ENCODE data around the gene NR1D2.
A peak's percentile ranks its signal among the peaks of the same experiment; 100 is the strongest.

NR1D2 gene

DNA sequence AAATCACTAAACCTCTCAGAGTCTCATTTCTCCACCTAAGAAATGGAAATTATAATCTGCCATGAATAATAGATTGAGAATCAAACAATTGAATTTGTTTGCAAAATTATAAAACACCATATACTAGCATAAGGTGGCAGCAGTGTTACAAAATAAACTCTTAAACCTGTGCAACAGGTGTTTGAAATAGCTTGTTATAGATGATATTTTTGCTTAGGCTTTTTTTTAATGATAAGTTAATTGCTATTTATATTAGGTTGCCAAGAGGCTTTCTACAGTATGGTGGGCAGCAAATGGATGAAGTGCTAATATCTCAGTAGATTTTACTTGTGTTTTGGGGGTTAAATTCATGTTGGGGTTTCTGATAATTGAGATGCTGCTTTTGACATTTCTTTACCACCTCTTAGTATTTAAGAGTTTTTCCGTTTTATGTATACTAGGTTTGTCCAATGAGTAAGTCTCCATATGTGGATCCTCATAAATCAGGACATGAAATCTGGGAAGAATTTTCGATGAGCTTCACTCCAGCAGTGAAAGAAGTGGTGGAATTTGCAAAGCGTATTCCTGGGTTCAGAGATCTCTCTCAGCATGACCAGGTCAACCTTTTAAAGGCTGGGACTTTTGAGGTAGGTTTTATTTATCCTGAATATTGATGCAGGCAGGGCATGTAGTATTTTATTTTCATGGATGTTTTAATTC, 19.6 kb downstream of the NR1D2 start:
- no peak for DNase-seq (ENCODE audit: low read depth in 2 of 2)

DNA sequence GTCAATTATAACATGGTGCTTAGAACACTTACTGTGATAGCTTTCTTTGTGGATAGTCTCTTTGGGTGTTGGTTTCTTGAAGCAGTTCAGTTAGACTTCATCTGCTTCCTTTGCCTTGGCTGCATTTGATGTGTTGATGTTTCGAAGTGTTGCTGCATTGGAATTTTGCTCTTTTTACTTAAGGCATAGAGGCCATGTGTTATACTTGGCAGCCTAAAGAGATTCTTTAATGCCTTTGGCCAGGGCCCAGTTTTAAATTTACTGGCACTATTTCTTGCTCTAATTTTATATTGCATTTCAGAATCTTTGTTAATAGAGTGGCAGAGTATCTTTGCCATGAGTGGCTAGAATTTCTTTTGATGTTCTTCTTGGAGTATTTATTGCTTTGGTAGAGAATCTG, 21.2 kb downstream of the NR1D2 start:
- DNase-seq (ENCODE audit: low read depth in 2 of 2) = no peak

DNA sequence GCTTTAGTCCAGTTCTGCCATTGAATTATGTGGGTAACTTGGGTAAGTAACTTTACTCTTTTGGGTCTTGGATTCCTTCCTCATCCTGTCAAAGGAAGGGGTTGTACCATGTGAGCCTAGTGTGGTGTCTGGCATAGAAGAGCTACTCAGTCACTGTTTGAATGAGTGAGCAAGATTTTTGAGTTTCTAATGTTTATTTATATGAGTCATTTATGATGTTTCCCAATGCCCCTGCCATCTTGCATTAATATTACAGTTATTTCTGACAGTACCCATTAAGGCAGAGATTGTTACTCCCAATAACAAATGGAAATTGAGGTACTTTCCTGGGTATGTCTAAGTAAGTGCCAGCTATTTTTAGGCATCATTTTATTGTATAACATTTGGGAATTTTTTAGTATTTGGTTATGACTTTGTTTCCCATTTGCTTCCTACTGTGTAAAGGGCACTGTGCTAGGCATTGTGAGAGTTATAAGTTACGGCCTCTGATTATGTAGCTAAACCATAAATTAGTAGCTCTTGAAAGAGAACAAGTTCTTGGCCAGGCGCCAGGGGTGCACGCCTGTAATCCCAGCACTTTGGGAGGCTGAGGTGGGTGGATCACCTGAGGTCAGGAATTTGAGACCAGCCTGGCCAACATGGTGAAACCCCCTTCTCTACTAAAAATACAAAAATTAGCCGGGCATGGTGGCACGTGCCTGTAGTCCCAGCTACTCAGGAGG, 23.5 kb downstream of the NR1D2 start:
- no peak for DNase-seq (ENCODE audit: low read depth in 2 of 2)

DNA sequence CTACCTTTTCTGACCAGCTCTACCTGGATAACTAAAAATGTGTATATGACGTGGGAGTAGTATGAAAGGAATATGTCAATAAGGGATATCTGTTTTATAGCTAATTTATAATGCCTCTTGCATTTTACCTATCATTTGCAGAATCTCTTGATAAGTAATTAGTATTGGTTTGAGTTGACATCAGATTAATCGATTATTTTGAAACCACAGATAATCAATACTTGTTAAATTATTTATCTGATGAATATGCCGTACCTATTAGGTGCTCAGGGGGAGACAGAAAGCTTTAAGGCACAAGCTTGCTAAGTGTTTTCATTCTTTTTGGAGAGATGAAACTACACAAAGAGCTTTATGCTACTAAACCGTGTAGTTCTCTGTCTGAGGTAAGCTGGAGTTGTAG, 24.3 kb downstream of the NR1D2 start:
- no peak for DNase-seq (ENCODE audit: low read depth in 2 of 2)

DNA sequence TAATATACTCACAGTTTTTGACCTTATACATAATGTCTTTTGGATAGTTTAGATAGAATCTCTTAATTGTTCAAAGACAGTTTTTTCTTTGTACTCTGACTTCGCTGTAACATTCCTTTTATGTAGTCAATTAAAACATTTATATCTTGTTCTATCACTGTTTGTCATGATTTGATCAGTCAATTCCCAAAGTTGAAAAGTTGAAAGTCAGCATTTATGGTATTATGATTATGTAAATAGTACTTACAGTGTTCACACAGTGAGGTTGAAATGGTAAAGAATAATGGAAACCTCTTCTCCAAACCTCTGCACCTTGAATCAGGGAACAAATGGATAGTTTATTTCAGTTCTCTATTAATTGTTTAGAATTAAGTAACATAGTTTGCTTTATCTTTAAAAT, 26.6 kb downstream of the NR1D2 start:
- DNase-seq (ENCODE audit: low read depth in 2 of 2) = no peak

DNA sequence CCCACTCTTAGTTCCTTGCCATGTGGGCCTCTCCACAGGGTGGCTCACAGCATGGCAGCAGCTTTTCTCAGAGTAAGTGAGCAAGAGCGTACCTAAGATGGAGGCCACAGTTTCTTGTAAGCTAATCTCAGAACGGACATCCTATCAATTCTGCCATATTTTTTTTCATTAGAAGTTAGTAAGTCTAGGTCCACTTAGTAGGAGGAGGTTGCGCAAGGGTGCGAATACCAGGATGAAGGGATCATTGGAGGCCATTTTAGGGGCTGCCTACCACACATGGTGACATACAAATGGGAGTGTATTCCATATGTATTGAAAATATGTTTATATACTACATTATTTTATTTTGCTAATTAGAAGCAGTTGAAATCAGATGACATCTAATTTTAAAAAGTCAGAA, 31.5 kb downstream of the NR1D2 start:
- DNase-seq (ENCODE audit: low read depth in 2 of 2) = no peak

DNA sequence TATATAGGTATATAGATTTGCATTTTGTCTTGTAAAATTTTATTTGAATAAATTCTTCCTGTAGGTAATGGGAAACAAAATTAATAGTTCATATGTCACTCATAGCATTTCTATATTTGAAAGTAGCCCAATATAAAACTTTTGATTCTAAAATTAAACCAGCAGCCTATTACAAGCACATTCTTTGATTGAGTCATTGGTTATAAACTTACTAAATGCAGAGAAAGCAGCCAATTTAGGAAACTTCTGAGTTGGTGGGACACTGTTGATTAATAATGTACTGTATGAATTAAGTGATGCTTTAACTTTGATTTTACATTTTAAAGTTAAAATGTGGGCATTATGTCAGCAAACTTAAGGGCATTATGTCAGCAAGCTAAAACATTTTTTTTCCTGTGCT, 34.5 kb downstream of the NR1D2 start:
- no peak for DNase-seq (ENCODE audit: low read depth in 2 of 2)

DNA sequence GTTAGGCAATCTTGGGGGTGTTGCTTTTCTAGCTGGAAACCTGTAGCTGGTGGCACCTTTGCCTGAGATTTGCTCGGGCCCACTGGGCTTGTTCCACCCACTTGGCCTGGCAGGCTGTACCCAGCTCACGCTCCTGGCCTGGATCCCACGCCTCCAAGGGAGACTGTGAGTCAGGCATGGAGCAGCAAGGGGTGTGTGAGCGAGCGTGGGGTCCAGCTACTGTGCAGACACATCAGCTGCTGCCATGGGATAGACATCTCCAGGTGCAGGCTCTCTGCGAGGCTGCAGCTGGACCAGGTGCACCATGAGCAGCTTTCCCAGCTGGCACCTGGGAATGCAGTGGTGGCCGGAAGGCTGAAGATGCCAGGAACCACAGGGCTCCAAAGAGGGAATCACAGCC, 36.0 kb downstream of the NR1D2 start:
- no peak for DNase-seq (ENCODE audit: low read depth in 2 of 2)

DNA sequence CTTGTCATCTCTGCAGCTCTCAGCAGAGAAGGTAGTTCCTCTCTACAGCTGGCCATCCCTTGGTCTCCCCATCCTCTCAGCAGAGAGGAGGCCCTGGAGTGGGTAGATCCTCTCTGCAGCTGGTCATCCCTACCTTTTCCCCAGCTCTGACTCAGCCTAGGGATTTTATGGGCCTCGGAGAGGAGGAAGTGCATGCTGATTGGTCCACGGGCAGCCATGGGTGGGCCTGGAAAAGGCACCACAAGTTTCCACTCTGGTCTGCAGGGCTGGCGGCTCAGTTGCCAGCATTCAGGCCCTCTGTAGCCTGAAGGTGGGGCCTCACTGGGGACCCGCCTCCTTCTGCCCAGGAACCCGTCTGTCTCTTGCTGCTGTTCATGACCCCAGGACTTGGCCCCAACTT, 36.9 kb downstream of the NR1D2 start:
- no peak for DNase-seq (ENCODE audit: low read depth in 2 of 2)

DNA sequence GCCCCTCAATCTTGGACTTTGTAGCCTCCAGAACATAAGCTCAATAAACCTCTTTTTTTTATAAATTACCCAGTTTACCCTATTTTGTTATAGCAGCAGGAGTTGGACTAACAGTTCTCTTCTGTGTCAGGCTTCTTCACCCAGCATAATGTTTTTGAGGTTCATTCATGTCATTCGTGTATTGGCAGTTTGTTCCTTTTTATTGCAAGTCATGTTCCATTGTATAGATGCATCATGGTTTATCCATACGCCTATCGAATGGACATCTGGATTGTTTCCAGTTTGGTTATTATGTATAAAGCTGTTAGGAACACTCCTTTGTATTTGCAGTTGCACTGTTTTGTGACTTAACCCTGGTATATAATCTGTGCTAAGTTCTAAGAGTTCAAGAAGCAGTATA, 39.8 kb downstream of the NR1D2 start:
- DNase-seq (ENCODE audit: low read depth in 2 of 2) = no peak

DNA sequence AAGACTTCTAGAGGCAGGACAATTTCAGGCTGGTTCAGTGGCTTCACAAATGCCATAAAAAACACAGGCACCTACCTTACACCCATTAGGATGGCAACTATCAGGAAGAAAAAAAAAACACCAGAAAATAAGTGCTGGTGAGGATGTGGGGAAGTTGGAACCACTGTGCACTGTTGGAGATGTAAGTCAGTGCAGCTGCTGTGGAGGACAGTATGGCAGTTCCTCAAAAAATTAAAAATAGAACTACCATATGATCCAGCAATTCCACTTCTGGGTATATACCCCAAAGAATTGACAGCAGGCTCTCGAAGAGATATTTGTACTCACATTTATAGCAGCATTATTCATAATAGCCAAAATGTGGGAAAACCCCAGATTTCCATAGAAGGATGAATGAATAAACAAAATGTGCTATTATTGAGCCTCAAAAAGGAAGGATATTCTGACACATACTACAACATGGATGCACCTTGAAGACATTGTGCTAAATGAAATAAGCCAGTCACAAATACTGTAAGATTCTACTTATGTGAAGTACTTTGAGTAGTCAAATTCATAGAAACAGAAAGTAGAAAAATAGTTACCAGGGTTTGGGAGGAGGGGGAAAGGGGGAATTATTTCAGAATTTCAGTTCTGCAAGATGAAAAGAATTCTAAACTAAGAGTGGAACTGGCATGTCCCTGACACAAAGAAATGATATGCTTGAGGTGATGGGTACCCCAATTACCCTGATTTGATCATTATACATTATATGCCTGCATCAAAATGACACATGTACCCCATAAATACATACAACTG, 40.9 kb downstream of the NR1D2 start:
- DNase-seq (ENCODE audit: low read depth in 2 of 2) = no peak

DNA sequence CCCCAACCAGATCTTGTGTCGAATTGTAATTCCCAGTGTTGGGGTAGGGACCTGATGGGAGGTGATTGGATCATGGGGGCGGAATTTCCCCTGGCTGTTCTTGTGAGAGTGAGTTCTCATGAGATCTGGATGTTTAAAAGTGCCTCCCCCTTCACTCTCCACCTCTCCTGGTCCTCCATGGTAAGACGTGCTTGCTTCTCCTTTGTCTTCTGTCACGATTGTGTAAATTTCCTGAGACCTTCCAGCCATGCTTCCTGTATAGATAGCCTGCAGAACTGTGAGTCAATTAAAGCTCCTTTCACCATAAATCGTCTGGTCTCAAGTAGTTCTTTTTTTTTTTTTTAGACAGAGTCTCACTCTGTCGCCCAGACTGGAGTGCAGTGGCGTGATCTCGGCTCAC, 42.3 kb downstream of the NR1D2 start:
- DNase-seq (ENCODE audit: low read depth in 2 of 2) = no peak

DNA sequence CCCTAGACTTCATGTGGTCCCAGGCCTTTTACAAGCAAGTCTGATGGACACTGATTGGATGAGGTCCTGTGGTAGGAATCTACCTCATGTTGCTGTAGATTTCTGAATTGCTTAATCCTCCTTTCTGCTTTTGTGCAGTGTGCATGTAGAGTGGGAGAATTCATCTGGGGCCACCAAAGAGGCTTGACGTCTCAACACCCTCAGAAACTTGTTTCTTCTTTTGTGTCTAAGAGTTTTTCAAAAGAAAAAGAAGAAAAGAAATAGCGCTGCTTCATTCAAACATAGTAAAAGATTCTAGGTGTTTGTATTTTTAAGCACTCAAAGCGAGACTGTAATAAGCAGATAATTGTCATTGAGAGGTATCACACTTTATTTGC, 46.2 kb downstream of the NR1D2 start:
- no peak for DNase-seq (ENCODE audit: low read depth in 2 of 2)

DNA sequence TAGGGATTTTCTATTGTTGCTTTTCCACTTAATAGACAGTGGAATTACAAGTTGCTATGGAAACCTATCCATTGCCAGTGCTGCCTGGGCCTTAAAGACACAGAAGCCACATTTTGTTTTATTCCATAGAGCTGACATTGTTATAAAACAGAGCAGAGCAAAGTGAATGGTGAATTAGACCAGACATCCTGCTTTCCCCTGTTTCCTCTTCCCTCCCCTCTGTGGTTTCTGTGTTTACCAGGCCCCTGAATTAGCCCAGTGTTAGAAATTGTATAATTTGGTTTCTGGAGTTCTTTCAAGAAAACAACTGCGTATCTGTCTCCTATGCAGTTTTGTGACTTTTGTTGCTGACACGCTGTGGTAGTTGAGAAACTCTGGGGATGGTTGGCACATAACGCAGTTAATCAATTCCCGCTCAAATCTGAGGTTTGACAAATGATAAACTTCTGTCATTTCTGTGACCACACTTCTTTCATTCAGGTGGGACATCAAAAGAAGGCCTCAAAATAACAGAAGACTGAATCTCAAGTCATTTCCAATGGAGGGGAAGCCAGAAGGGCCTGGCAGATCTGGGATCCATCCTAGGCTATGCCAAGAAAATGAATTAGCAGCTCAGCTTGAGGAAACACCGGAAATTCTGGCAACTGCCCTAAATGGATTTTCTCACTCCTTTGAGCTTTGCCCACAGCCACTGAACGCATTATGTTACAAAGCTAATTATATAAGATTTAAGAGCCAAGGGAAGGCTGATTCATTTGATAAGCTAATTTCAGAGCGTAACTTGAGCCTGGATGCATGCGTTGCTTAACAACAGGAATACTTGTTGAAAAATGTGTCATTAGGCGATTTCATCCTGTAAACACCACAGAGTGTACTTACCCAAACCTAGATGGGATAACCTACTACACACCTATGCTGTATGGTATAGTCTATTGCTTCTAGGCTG, 46.9 kb downstream of the NR1D2 start:
- DNase-seq (ENCODE audit: low read depth in 2 of 2) = no peak

DNA sequence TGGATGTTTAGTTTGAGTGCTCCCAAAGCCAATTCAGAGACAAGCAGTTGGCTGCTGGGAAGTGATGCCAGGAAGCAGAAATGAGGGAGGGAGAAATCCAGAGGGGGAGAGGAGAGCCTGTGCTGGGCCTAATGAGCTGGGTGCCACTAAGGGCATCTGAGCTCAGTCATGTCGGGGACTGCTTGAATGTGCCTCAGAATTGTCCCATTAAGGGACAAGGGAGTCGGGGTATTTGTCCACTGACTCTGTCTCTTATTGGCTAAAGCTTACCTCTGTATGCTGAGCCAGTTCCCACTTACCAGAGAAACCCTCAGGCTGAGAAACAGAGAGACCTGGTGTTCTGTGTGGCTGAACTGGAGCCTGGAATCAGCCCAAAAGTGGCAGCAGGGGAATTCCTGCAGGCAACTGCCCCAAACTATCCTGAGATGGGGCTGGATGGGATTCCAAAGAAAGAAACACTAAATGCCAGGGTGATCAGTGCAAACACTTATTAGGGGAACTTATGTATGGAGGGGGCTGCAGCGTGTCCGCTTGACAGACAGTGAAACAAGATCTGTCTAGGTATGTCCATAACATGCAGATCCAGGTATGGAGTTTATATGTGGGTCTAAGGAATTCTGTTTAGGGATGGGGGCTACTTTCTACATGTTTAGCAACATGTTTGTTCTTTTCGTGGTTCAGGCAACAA, 48.6 kb downstream of the NR1D2 start:
- DNase-seq (ENCODE audit: low read depth in 2 of 2) = no peak

DNA sequence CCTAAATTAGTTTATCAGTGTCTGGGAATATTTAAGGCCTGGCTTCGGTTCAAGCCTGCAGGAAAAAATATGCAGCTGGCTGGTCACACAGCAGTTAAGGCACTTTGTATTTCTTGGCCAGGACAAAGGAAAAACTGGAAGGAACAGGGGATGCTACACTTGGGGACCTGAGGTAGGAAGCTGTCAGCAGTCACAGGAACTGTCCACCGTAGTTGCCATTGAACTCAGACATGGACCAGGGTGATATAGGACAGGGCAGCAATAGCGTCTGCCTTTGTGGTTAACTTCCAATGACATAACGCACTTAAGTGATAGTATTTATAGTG, 49.1 kb downstream of the NR1D2 start:
- no peak for DNase-seq (ENCODE audit: low read depth in 2 of 2)

DNA sequence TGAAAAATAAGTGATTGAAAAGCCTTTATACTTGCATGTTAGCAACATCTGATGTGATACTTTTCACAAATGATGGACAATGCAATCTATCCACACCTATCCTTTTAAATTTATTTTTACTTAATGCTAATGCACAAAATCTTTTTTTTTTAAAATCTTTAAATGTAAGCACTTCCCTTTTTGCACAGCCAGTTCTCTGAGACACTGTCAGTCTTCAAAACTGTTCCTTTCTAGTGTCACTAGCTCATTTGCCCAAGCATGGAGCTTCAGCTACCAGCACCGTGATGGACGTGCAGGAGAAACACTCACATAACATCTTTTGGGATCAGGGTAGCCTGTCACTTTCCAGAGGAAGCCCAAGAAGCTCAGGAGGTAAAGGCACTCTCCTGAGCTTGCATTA, 50.1 kb downstream of the NR1D2 start:
- DNase-seq (ENCODE audit: low read depth in 2 of 2) = no peak

DNA sequence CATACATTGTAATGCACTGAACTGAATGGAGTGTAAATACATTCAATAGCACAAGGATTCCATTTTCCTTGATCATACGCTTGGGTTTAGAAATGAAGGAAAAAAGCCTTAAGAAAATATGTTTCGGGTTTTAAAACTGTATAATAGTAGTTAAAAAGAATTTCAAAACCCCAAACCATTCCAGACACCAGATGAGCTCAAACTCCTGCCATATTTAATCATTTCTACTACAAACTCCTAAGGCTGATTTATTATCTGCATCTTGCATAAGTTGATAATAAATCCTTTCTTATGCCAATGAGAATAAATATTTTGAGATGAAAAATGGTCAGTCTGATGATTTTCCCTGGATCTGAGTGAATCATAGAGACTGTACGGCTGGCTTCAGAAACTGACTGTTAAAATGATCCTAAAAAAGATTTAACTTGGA, 51.0 kb downstream of the NR1D2 start:
- DNase-seq (ENCODE audit: low read depth in 2 of 2) = no peak

DNA sequence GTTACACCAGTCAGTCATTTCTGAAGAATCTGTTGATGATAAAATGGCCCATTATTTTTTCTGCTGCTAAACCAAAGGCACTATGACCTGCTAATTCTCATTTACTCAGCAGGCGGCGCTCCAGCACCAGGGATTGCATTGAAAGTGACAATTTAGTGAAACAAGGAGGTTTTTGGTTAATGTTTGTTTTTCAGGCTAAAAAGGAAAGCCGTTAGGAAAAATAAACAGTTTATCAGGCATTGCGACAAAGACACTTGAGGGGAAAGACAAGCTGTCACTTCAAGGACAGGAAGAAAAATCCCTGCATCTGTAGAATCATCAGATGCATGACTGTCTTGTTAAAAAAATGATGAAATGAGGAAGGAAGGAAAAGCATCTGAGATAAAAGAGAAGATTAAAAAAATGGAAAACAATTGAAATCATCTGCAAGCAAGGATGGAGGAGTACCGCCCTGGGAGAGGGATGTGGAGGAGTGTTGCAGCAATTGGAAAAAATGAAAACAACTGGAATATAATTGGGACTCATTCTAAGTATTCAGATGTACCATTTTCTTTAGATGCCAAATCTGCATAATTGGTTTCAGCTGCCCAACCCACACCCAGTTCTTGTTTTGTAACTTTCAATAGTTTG, 54.0 kb downstream of the NR1D2 start:
- peak; percentile 34 to 59 for DNase-seq (ENCODE audit: low read depth in 2 of 2)

DNA sequence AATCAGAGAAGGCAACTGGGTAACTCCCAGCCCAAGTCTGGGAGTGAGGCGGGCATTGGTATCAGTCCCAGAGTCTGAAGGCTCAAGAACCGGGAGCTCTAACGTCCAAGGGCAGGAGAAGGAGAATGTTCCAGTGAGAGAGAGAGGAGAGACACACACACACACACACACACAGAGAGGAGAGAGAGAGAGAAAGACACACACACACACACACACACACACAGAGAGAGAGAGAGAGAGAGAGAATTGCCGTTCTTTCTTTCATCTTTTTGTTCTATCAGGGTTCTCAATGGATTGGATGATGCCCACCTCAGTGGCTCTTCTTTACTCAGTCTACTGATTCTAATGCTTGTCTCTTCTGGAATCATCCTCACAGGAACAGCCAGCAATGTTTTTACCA, 57.0 kb downstream of the NR1D2 start:
- DNase-seq (ENCODE audit: low read depth in 2 of 2) = no peak

DNA sequence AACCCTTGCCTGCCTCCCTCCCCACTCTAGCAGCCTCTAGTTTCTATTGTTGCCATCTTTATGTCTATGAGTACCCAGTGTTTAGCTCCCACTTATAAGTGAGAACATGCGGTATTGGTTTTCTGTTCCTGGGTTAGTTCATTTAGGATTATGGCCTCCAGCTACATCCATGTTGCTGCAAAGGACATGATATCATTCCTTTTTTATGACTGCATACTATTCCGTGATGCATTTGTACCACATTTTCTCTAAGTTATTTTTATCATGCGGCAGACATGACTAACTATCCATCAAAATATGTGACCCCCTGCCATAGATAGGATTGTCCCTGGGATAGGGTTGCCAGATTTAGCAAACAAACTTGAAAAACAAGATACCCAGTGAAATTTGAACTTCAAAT, 58.4 kb downstream of the NR1D2 start:
- no peak for DNase-seq (ENCODE audit: low read depth in 2 of 2)

Data from stimulated activated CD4-positive, alpha-beta T cell treated with anti-CD3 and anti-CD28 coated beads, Interleukin-1b, Interleukin-23, amount 100 ng/mL, for 4 hours (primary cell).